ENCODE results near the gene LRRC47. TPM values are rescaled to one million over a fixed set of nuclear protein-coding genes. Genes with fewer than 3 reads are reported as not detected.
A peak's percentile ranks its signal among the peaks of the same experiment; 100 is the strongest.
"Not testable (repeated sequence)": the region's sequence is repeated elsewhere in the genome, so short reads cannot be mapped to it uniquely, and the experiment has no call there.

The LRRC47 gene
- total and polyA plus RNA-seq, 9 donors, result 26.7 to 60.7 (median 47.6) TPM

GRCh38 chr1:3753656-3754454, 42.4 kb downstream of the LRRC47 start:
- DNase-seq, result no peak
- WGBS, 3 donors, result 74 to 76% (median 75%) methylated on average over 20 of the region's 20 CpGs
- intact Hi-C loops (cut with DNase I), result no loop called here

GRCh38 chr1:3752400-3752945, 43.8 kb downstream of the LRRC47 start, which contains the start of gene CCDC27:
Gene CCDC27, plus strand, starts transcription at chr1:3752450. Its CDS starts 32 bp downstream, at chr1:3752482.
- 85 to 89% (median 89%) methylated on average over 17 of the region's 17 CpGs for WGBS, 3 donors
- intact Hi-C loops (cut with DNase I), result no loop called here
- Histone ChIP-seq H3K9me3 (no peaks in the 10 kb centered on the region), H3K4me1 (ENCODE audit: insufficient read depth) (peaks cover 3% of the 10 kb centered on the region), H3K36me3 (no peaks in the 10 kb centered on the region), H3K27me3 (peaks cover 2% of the 10 kb centered on the region), H3K4me3 (no peak within 1 kb of the TSS), H3K27ac (no peak within 1 kb of the TSS)
- DNase-seq, result peak in 1 of 5 donors; percentile 29
- TF ChIP-seq, protein P1, sequence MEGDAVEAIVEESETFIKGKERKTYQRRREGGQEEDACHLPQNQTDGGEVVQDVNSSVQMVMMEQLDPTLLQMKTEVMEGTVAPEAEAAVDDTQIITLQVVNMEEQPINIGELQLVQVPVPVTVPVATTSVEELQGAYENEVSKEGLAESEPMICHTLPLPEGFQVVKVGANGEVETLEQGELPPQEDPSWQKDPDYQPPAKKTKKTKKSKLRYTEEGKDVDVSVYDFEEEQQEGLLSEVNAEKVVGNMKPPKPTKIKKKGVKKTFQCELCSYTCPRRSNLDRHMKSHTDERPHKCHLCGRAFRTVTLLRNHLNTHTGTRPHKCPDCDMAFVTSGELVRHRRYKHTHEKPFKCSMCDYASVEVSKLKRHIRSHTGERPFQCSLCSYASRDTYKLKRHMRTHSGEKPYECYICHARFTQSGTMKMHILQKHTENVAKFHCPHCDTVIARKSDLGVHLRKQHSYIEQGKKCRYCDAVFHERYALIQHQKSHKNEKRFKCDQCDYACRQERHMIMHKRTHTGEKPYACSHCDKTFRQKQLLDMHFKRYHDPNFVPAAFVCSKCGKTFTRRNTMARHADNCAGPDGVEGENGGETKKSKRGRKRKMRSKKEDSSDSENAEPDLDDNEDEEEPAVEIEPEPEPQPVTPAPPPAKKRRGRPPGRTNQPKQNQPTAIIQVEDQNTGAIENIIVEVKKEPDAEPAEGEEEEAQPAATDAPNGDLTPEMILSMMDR (IDR thresholded peaks at IDR 0.05), result no peak
- TF ChIP-seq POLR2A (IDR thresholded peaks at IDR 0.05), result no peak
- no peak for TF ChIP-seq EP300 (IDR thresholded peaks at IDR 0.05)

More at GRCh38 chr1:3753656-3754454, 42.4 kb downstream of the LRRC47 start:
- Histone ChIP-seq H3K9me3 (no peaks in the 10 kb centered on the region), H3K36me3 (no peaks in the 10 kb centered on the region), H3K4me3 (no peak overlapping the region), H3K4me1 (ENCODE audit: insufficient read depth) (no peaks in the 10 kb centered on the region), H3K27me3 (peaks cover 2% of the 10 kb centered on the region), H3K27ac (no peak overlapping the region)
- TF ChIP-seq, protein P1 (IDR thresholded peaks at IDR 0.05), result no peak
- TF ChIP-seq EP300 (IDR thresholded peaks at IDR 0.05) (no peak), POLR2A (IDR thresholded peaks at IDR 0.05) (no peak)

DNA sequence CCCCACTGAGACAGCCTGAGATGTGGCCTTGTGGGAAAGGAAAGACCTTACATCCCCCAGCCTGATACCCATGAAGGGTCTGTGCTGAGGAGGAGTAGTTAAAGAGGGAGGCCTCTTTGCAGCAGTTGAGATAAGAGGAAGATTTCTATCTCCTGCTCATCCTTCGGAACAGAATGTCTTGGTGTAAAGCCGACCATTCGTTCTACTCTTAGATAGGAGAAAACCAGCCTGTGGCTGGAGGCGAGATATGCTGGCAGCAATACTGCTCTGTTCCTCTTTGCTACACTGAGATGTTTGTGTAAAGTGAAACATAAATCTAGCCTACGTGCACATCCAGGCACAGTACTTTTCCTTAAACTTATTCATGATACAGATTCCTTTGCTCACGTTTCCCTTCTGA, 45.6 kb downstream of the LRRC47 start:
- 19% methylated on average over 6 of the region's 6 CpGs for WGBS, 3 donors
- Histone ChIP-seq H3K27ac (no peak overlapping the region), H3K4me1 (ENCODE audit: insufficient read depth) (peaks cover 11% of the 10 kb centered on the region), H3K27me3 (no peaks in the 10 kb centered on the region), H3K9me3 (no peaks in the 10 kb centered on the region), H3K4me3 (no peak overlapping the region), H3K36me3 (no peaks in the 10 kb centered on the region)
- TF ChIP-seq, protein P1 (IDR thresholded peaks at IDR 0.05), result no peak
- TF ChIP-seq POLR2A (IDR thresholded peaks at IDR 0.05) (no peak), EP300 (IDR thresholded peaks at IDR 0.05) (no peak)
- DNase-seq, result no peak
- intact Hi-C loops (cut with DNase I), result no loop called here

DNA sequence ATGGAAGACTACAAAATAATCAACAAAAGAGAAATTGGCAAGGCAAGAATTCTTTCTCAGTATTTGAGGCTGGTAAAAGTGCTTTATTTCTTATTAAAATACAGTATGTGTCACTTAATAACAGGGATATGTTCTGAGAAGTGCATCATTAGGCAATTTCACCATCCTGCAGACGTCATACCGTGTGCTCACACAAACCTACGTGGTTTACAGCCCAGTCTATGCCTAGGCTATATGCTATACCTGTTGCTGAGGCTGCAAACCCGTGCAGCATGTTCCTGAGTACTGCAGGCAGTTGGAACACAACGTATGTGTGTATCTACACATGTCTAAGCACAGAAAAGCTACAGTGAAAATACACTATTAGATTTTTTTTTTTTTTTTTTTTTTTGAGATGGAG, 46.8 kb downstream of the LRRC47 start:
- TF ChIP-seq EP300 (IDR thresholded peaks at IDR 0.05) (no peak), POLR2A (IDR thresholded peaks at IDR 0.05) (no peak)
- TF ChIP-seq, protein P1 (IDR thresholded peaks at IDR 0.05), result no peak
- no peak overlapping the region for H3K4me3 ChIP-seq
- no peaks in the 10 kb centered on the region for H3K36me3 ChIP-seq

GRCh38 chr1:3748316-3748900, 47.9 kb downstream of the LRRC47 start:
- WGBS, 3 donors, result 56 to 70% (median 57%) methylated on average over 15 of the region's 15 CpGs
- H3K27ac ChIP-seq; H3K9me3 ChIP-seq; DNase-seq; H3K27me3 ChIP-seq; H3K4me3 ChIP-seq; intact Hi-C loops (cut with DNase I); H3K36me3 ChIP-seq: not testable (repeated sequence)
- H3K4me1 ChIP-seq (ENCODE audit: insufficient read depth), result peaks cover 14% of the 10 kb centered on the region

More for the DNA sequence above, 46.8 kb downstream of the LRRC47 start:
- 72 to 75% (median 72%) methylated on average over 5 of the region's 5 CpGs for WGBS, 3 donors
- Histone ChIP-seq H3K9me3 (no peaks in the 10 kb centered on the region), H3K27me3 (no peaks in the 10 kb centered on the region), H3K27ac (no peak overlapping the region), H3K4me1 (ENCODE audit: insufficient read depth) (peaks cover 14% of the 10 kb centered on the region)
- intact Hi-C loops (cut with DNase I), result no loop called here
- no peak for DNase-seq
